Measurements from ENCODE around the gene ATAD3B.

GRCh38 chr1:1455366-1455884, 16.1 kb upstream of the ATAD3B start:
- TF ChIP-seq CTCF (IDR thresholded peaks at IDR 0.05), result no peak
- no peak for TF ChIP-seq EP300 (IDR thresholded peaks at IDR 0.05)
- no peak for TF ChIP-seq POLR2AphosphoS5 (IDR thresholded peaks at IDR 0.05)
